HEK293 (cell line): Measurements from ENCODE around the gene AMMECR1.

Experiments
- CTCF ChIA-PET: fragments of 350-600 bp; formaldehyde crosslinking; extraction: SDS; loops from one replicate; lab custom pipeline; 2021; ENCODE audit warnings: antibody characterized with exemption; lab: Yijun Ruan, JAX
- POLR2A ChIA-PET: fragments of 300-600 bp; formaldehyde crosslinking; extraction: SDS; loops from one replicate; lab custom pipeline; 2020; ENCODE audit warnings: antibody characterized with exemption, inconsistent platforms; lab: Yijun Ruan, JAX
- H3K27ac ChIP-seq: fragments of 200-500 bp; sonication (Bioruptor generic); 2 replicates; pipeline ENCODE4 v1.5.1; 2014; ENCODE audit warnings: low read depth, low read length, control low read depth, inconsistent platforms; ENCODE audit errors: extremely low read depth
- H3K36me3 ChIP-seq, 2 experiments: fragments of 200-500 bp in 1 of 2; sonication (Bioruptor generic) in 1 of 2; 1 replicate in 1 of 2; 2 replicates in 1 of 2; pipeline ENCODE4 v1.5.1; 2014 to 2017; ENCODE audit warnings: inconsistent platforms in 2 of 2, low read length in 2 of 2; ENCODE audit not compliant: control insufficient read depth in 2 of 2, insufficient read depth in 1 of 2
- H3K4me1 ChIP-seq: fragments of 200-500 bp; sonication (Bioruptor generic); 2 replicates; pipeline ENCODE4 v1.5.1; 2014; ENCODE audit warnings: mild to moderate bottlenecking, low read length, inconsistent platforms; ENCODE audit not compliant: control insufficient read depth, insufficient read depth
- H3K4me3 ChIP-seq: 2 replicates; pipeline ENCODE4 v1.5.1; 2011; ENCODE audit warnings: low read depth, mild to moderate bottlenecking, control low read depth, low read length, moderate library complexity
- H3K9me3 ChIP-seq: fragments of 200-500 bp; sonication (Bioruptor generic); 2 replicates; pipeline ENCODE4 v1.5.1; 2014; ENCODE audit warnings: low read depth, low read length, inconsistent platforms; ENCODE audit not compliant: control insufficient read depth, insufficient read depth
- BCL11B ChIP-seq: fragments of 450-650 bp; formaldehyde crosslinking; IDR thresholded peaks from 2 replicates; pipeline ENCODE4 v1.5.1; 2016; ENCODE audit warnings: low read depth, missing biosample characterization, missing genetic modification characterization
- FEZF1 ChIP-seq: fragments of 450-650 bp; formaldehyde crosslinking; IDR thresholded peaks from 2 replicates; pipeline ENCODE4 v1.5.1; 2016; ENCODE audit warnings: missing biosample characterization, missing genetic modification characterization
- GLI2 ChIP-seq: fragments of 450-650 bp; formaldehyde crosslinking; IDR thresholded peaks from 2 replicates; pipeline ENCODE4; 2017; ENCODE audit warnings: missing biosample characterization, missing genetic modification characterization, low read depth, borderline replicate concordance
- OVOL3 ChIP-seq: fragments of 450-650 bp; formaldehyde crosslinking; IDR thresholded peaks from 2 replicates; pipeline ENCODE4 v1.5.1; 2016; ENCODE audit warnings: missing biosample characterization, missing genetic modification characterization
- ZFP69B ChIP-seq: fragments of 450-650 bp; formaldehyde crosslinking; IDR thresholded peaks from 2 replicates; pipeline ENCODE4 v1.5.1; 2016; ENCODE audit warnings: missing biosample characterization, missing genetic modification characterization
- ZNF10 ChIP-seq: fragments of 450-650 bp; formaldehyde crosslinking; IDR thresholded peaks from 2 replicates; pipeline ENCODE4 v1.5.1; 2017; ENCODE audit warnings: missing biosample characterization, missing genetic modification characterization
- ZNF112 ChIP-seq: fragments of 450-650 bp; formaldehyde crosslinking; IDR thresholded peaks from 2 replicates; pipeline ENCODE4 v1.5.0; 2017; ENCODE audit warnings: missing biosample characterization, missing genetic modification characterization
- ZNF169 ChIP-seq: fragments of 450-650 bp; formaldehyde crosslinking; IDR thresholded peaks from 2 replicates; pipeline ENCODE4 v1.5.1; 2016; ENCODE audit warnings: missing biosample characterization, missing genetic modification characterization
- ZNF311 ChIP-seq: fragments of 450-650 bp; formaldehyde crosslinking; IDR thresholded peaks from 2 replicates; pipeline ENCODE4 v1.5.1; 2017; ENCODE audit warnings: missing biosample characterization, missing genetic modification characterization, borderline replicate concordance
- ZNF335 ChIP-seq: fragments of 450-650 bp; formaldehyde crosslinking; conservative IDR thresholded peaks from 2 replicates; pipeline ENCODE4 v1.5.1; 2016; ENCODE audit warnings: missing biosample characterization, missing genetic modification characterization
- ZNF404 ChIP-seq: fragments of 450-650 bp; formaldehyde crosslinking; IDR thresholded peaks from 2 replicates; pipeline ENCODE4 v1.5.1; 2017; ENCODE audit warnings: missing biosample characterization, missing genetic modification characterization
- ZNF768 ChIP-seq: fragments of 450-650 bp; formaldehyde crosslinking; IDR thresholded peaks from 2 replicates; pipeline ENCODE4 v1.5.1; 2018; ENCODE audit warnings: missing biosample characterization, mild to moderate bottlenecking, missing genetic modification characterization
- ZNF776 ChIP-seq: fragments of 450-650 bp; formaldehyde crosslinking; IDR thresholded peaks from 2 replicates; pipeline ENCODE4 v1.5.0; 2017; ENCODE audit warnings: missing biosample characterization, missing genetic modification characterization, borderline replicate concordance
- TF ChIP-seq, protein P1 (sequence below): fragments of 450-650 bp; formaldehyde crosslinking; IDR thresholded peaks from 2 replicates; pipeline ENCODE4 v1.5.1; 2016; ENCODE audit warnings: missing biosample characterization, missing genetic modification characterization
- TF ChIP-seq, protein P2 (sequence below): fragments of 450-650 bp; formaldehyde crosslinking; IDR thresholded peaks from 2 replicates; pipeline ENCODE4 v1.5.1; 2016; ENCODE audit warnings: missing biosample characterization, missing genetic modification characterization
- TF ChIP-seq, protein P3 (sequence below): fragments of 450-650 bp; formaldehyde crosslinking; IDR thresholded peaks from 2 replicates; pipeline ENCODE4 v1.5.1; 2016; ENCODE audit warnings: missing biosample characterization, missing genetic modification characterization
- TF ChIP-seq, protein P4 (sequence below): fragments of 450-650 bp; formaldehyde crosslinking; optimal IDR thresholded peaks from 2 replicates; pipeline ENCODE3; 2016; ENCODE audit warnings: missing biosample characterization, mild to moderate bottlenecking, missing genetic modification characterization
- TF ChIP-seq, protein P5 (sequence below): fragments of 450-650 bp; formaldehyde crosslinking; IDR thresholded peaks from 2 replicates; pipeline ENCODE4 v1.5.1; 2016; ENCODE audit warnings: missing biosample characterization, missing genetic modification characterization
- TF ChIP-seq, protein P6 (sequence below): fragments of 450-650 bp; formaldehyde crosslinking; IDR thresholded peaks from 2 replicates; pipeline ENCODE4; 2016; ENCODE audit warnings: missing biosample characterization, missing genetic modification characterization
- TF ChIP-seq, protein P7 (sequence below): fragments of 450-650 bp; IDR thresholded peaks from 2 replicates; pipeline ENCODE4 v1.5.1; 2018; ENCODE audit warnings: missing biosample characterization, missing genetic modification characterization

The AMMECR1 gene

DNA sequence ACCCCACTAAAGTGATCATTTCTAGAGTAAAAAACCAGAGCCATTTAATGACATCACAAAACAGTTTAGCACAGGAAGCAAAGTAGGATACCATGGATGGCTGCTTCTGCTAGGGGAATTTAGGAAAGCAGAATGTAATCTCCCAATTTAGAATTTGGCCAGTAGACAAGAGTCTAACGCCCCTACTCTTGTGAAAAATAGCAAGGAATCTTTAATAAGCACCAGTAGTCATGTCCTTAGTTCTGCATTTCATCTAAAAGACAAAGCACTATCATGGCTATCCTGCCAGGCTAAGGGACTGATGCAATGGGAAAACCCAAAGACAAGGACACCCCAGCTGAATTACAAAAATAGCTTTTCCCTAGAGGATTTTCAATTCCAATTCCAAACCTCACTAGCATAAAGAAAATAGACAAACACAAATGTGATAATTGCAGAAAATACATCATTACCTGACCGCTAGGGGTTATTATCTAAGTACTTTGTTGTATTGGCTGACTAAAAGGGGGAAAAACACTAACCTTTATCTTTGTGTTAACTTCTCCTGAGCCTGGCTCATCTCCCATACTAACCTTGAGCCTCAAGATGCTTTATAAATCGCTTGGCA, 2.6 kb upstream of the AMMECR1 start (continued):
- TF ChIP-seq ZNF10 (tag by site-specific recombination), result 0 out of 2 replicates have a peak, but pooled peaks have one; percentile 42
- TF ChIP-seq ZNF768 (tag by site-specific recombination), result no peak
- 0 out of 2 replicates have a peak, but pooled peaks have one; percentile 24 for TF ChIP-seq GLI2 (tag by site-specific recombination)
- TF ChIP-seq BCL11B, result no peak
- TF ChIP-seq ZFP69B (tag by site-specific recombination), result no peak
- TF ChIP-seq ZNF776 (tag by site-specific recombination), result no peak
- no peak for TF ChIP-seq ZNF169 (tag by site-specific recombination)
- TF ChIP-seq FEZF1 (tag by site-specific recombination), result 0 out of 2 replicates have a peak, but pooled peaks have one; percentile 26

DNA sequence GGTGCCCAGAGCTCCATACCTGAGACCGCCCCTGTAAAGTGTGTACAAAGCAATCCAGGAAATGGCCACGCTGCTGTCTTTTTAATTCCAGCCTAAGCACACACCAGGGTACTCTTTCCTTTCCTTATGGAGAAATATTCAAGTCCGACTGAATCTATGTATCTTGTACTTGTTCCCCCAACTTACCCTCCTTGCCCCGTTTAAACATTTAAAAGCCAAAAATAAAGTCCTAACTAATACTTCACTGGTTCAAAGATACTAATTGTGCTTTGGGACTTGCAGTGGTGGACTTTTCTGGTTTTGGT, 731 bp upstream of the AMMECR1 start:
- peaks cover 10% of the 10 kb centered on the region for H3K4me1 ChIP-seq
- no peaks in the 10 kb centered on the region for H3K36me3 ChIP-seq
- H3K4me3 ChIP-seq, result peak overlapping the region; percentile 52
- ChIA-PET CTCF (interaction anchor here (2.1 kb wide), 1 partner anchor 90 kb away, joined by 11 read pairs; no protein-coding TSS in a partner anchor), POLR2A (interaction anchor here (1.0 to 1.1 kb wide), 2 partner anchors 14 to 172 kb away, joined by 3 read pairs; no protein-coding TSS in a partner anchor)
- TF ChIP-seq ZNF112, result no peak
- peak; percentile 22; the same call in 1 of the 2 replicates for TF ChIP-seq FEZF1 (tag by site-specific recombination)
- no peaks in the 10 kb centered on the region for H3K9me3 ChIP-seq
- H3K27ac ChIP-seq, result peak overlapping the region; percentile 89; the same call in 1 of the 2 replicates

DNA sequence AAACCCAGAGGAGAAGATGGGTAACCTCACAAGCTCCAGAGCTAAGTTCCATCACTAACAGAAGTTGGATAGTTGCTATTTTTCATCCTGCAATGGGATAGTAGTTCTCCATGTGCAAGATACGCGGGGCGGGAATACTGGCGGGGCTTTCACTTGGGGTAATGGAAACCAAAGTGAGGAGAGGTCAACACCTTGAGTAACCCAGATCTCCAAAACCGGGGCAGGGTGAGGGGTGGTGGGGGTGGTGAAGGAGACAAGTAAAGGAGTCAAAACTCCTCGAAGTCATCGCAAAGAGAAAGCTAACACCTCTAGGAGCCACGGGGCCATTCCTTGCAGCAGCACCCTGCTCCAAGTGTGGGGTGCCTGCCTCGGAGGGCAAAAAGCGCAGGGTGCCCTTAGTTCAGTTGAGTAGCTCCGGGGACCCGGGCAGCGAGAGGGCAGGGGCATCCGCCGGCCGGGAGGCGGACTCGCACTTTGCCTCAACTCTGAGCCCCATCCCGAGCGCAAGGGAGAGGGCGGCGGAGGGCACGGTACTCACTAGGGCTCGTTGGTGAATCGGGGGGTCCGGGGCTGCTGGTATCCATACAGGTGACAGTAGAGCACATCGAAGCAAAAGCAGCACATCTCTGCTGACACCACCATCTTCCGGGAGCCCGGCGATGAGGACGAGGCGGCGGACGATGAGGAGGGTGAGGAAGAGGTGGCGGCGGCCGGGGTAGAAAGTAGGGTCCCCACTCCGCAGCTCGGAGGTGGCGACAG, 645 bp downstream of the AMMECR1 start:
- no peaks in the 10 kb centered on the region for H3K36me3 ChIP-seq
- H3K9me3 ChIP-seq, result no peaks in the 10 kb centered on the region
- peak overlapping the region; percentile 90 for H3K4me3 ChIP-seq
- peak overlapping the region; percentile 89; the same call in 1 of the 2 replicates for H3K27ac ChIP-seq
- CTCF ChIA-PET, result interaction anchor here (0.6 to 1.1 kb wide), 2 partner anchors 92 to 161 kb away, joined by 3 to 4 read pairs; no protein-coding TSS in a partner anchor
- H3K4me1 ChIP-seq, result peaks cover 12% of the 10 kb centered on the region
- POLR2A ChIA-PET, result interaction anchor here (0.7 to 1.3 kb wide), 6 partner anchors 73 to 230 kb away, joined by 3 to 5 read pairs (median 4); no protein-coding TSS in a partner anchor
- TF ChIP-seq, protein P1, sequence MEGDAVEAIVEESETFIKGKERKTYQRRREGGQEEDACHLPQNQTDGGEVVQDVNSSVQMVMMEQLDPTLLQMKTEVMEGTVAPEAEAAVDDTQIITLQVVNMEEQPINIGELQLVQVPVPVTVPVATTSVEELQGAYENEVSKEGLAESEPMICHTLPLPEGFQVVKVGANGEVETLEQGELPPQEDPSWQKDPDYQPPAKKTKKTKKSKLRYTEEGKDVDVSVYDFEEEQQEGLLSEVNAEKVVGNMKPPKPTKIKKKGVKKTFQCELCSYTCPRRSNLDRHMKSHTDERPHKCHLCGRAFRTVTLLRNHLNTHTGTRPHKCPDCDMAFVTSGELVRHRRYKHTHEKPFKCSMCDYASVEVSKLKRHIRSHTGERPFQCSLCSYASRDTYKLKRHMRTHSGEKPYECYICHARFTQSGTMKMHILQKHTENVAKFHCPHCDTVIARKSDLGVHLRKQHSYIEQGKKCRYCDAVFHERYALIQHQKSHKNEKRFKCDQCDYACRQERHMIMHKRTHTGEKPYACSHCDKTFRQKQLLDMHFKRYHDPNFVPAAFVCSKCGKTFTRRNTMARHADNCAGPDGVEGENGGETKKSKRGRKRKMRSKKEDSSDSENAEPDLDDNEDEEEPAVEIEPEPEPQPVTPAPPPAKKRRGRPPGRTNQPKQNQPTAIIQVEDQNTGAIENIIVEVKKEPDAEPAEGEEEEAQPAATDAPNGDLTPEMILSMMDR (tag by site-specific recombination), result no peak
- TF ChIP-seq, protein P2, sequence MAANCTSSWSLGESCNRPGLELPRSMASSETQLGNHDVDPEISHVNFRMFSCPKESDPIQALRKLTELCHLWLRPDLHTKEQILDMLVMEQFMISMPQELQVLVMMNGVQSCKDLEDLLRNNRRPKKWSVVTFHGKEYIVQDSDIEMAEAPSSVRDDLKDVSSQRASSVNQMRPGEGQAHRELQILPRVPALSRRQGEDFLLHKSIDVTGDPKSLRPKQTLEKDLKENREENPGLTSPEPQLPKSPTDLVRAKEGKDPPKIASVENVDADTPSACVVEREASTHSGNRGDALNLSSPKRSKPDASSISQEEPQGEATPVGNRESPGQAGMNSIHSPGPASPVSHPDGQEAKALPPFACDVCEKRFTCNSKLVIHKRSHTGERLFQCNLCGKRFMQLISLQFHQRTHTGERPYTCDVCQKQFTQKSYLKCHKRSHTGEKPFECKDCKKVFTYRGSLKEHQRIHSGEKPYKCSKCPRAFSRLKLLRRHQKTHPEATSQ (tag by site-specific recombination), result no peak
- TF ChIP-seq, protein P3, sequence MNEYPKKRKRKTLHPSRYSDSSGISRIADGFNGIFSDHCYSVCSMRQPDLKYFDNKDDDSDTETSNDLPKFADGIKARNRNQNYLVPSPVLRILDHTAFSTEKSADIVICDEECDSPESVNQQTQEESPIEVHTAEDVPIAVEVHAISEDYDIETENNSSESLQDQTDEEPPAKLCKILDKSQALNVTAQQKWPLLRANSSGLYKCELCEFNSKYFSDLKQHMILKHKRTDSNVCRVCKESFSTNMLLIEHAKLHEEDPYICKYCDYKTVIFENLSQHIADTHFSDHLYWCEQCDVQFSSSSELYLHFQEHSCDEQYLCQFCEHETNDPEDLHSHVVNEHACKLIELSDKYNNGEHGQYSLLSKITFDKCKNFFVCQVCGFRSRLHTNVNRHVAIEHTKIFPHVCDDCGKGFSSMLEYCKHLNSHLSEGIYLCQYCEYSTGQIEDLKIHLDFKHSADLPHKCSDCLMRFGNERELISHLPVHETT (tag by site-specific recombination), result no peak
- TF ChIP-seq ZNF311 (no peak), OVOL3 (no peak), ZNF404 (tag by site-specific recombination) (no peak), ZNF335 (peak; percentile 72)
- TF ChIP-seq, protein P4, sequence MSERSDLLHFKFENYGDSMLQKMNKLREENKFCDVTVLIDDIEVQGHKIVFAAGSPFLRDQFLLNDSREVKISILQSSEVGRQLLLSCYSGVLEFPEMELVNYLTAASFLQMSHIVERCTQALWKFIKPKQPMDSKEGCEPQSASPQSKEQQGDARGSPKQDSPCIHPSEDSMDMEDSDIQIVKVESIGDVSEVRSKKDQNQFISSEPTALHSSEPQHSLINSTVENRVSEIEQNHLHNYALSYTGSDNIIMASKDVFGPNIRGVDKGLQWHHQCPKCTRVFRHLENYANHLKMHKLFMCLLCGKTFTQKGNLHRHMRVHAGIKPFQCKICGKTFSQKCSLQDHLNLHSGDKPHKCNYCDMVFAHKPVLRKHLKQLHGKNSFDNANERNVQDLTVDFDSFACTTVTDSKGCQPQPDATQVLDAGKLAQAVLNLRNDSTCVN, result no peak
- TF ChIP-seq, protein P5, sequence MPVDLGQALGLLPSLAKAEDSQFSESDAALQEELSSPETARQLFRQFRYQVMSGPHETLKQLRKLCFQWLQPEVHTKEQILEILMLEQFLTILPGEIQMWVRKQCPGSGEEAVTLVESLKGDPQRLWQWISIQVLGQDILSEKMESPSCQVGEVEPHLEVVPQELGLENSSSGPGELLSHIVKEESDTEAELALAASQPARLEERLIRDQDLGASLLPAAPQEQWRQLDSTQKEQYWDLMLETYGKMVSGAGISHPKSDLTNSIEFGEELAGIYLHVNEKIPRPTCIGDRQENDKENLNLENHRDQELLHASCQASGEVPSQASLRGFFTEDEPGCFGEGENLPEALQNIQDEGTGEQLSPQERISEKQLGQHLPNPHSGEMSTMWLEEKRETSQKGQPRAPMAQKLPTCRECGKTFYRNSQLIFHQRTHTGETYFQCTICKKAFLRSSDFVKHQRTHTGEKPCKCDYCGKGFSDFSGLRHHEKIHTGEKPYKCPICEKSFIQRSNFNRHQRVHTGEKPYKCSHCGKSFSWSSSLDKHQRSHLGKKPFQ, result no peak
- TF ChIP-seq, protein P6, sequence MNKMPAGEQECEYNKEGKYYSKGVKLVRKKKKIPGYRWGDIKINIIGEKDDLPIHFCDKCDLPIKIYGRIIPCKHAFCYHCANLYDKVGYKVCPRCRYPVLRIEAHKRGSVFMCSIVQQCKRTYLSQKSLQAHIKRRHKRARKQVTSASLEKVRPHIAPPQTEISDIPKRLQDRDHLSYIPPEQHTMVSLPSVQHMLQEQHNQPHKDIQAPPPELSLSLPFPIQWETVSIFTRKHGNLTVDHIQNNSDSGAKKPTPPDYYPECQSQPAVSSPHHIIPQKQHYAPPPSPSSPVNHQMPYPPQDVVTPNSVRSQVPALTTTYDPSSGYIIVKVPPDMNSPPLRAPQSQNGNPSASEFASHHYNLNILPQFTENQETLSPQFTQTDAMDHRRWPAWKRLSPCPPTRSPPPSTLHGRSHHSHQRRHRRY, result no peak
- TF ChIP-seq, protein P7, sequence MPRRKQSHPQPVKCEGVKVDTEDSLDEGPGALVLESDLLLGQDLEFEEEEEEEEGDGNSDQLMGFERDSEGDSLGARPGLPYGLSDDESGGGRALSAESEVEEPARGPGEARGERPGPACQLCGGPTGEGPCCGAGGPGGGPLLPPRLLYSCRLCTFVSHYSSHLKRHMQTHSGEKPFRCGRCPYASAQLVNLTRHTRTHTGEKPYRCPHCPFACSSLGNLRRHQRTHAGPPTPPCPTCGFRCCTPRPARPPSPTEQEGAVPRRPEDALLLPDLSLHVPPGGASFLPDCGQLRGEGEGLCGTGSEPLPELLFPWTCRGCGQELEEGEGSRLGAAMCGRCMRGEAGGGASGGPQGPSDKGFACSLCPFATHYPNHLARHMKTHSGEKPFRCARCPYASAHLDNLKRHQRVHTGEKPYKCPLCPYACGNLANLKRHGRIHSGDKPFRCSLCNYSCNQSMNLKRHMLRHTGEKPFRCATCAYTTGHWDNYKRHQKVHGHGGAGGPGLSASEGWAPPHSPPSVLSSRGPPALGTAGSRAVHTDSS, result peak; percentile 79
